Left ventricle myocardium inferior (tissue), 1 donor: ENCODE measurements around the gene SERINC5. TPM values are rescaled to one million over a fixed set of nuclear protein-coding genes. Genes with fewer than 3 reads are reported as not detected.

ENCODE experiments used
- DNase-seq: peaks from one replicate; pipeline ENCODE4 v3.0.0-alpha.2; 2020
- H3K27ac ChIP-seq: fragments of 200-600 bp; replicated peaks from 2 replicates; pipeline ENCODE4 v1.8.0; 2021
- H3K27me3 ChIP-seq: fragments of 200-600 bp; 2 replicates; pipeline ENCODE4 v1.8.0; 2021; ENCODE audit warnings: low read depth
- H3K36me3 ChIP-seq: fragments of 200-600 bp; 2 replicates; pipeline ENCODE4 v1.8.0; 2021
- H3K4me1 ChIP-seq: fragments of 200-600 bp; 2 replicates; pipeline ENCODE4 v1.8.0; 2021
- H3K4me3 ChIP-seq: fragments of 200-600 bp; 2 replicates; pipeline ENCODE4 v1.8.0; 2021; ENCODE audit warnings: mild to moderate bottlenecking, moderate library complexity
- H3K9me3 ChIP-seq: fragments of 200-600 bp; replicated peaks from 2 replicates; pipeline ENCODE4 v1.8.0; 2021
- intact Hi-C: fragments of 100-400 bp; cut with micrococcal nuclease; formaldehyde crosslinking; loops from one replicate; pipeline ENCODE4 v1.11.0; 2022
- total RNA-seq: library from RNA; stranded (reverse); fragmentation: NEBNext Ultra II Directional; extraction: Animal tissue kit (Norgen Biotek cat#: 25700); gene quantifications from one replicate; pipeline ENCODE4 v1.2.1, GENCODE V29; 2021
- TF ChIP-seq, protein P1 (sequence below): fragments of 200-600 bp; IDR thresholded peaks from 2 replicates; pipeline ENCODE4 v1.8.0; 2021; ENCODE audit warnings: antibody characterized with exemption, mild to moderate bottlenecking, borderline replicate concordance
- donor health status: DM: no; HTN: yes; CAD: no; lungs with severe emphysema.

Gene SERINC5
- total RNA-seq, 1 donor from 2014 or later = 12.2 TPM

DNA sequence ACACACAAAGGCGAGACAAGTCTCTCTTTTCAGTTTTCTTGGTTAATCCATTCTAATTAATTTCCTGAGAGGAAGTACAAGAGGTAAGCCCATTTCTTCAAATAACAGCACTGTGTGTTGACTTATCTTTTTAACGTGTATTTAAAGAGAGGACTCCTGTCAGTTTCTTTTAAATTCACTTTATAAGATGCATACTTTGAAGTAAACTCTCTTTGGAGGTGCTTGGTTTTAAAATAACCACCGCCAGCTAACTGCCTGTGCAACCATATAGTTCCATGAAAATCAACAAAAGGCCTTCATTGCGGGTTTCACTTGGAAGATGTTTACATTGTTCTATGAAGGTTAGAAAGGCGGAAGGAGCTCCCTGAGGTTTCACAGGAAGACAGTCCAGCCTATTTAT lies 13.1 kb upstream of the SERINC5 start:
- no peak overlapping the region for H3K27ac ChIP-seq
- H3K9me3 ChIP-seq = no peaks in the 10 kb centered on the region
- DNase-seq = no peak
- H3K4me3 ChIP-seq = no peak overlapping the region
- H3K4me1 ChIP-seq = no peaks in the 10 kb centered on the region
- H3K27me3 ChIP-seq = no peaks in the 10 kb centered on the region
- no peaks in the 10 kb centered on the region for H3K36me3 ChIP-seq
- intact Hi-C loops = no loop called here
- TF ChIP-seq, protein P1, sequence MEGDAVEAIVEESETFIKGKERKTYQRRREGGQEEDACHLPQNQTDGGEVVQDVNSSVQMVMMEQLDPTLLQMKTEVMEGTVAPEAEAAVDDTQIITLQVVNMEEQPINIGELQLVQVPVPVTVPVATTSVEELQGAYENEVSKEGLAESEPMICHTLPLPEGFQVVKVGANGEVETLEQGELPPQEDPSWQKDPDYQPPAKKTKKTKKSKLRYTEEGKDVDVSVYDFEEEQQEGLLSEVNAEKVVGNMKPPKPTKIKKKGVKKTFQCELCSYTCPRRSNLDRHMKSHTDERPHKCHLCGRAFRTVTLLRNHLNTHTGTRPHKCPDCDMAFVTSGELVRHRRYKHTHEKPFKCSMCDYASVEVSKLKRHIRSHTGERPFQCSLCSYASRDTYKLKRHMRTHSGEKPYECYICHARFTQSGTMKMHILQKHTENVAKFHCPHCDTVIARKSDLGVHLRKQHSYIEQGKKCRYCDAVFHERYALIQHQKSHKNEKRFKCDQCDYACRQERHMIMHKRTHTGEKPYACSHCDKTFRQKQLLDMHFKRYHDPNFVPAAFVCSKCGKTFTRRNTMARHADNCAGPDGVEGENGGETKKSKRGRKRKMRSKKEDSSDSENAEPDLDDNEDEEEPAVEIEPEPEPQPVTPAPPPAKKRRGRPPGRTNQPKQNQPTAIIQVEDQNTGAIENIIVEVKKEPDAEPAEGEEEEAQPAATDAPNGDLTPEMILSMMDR = no peak

DNA sequence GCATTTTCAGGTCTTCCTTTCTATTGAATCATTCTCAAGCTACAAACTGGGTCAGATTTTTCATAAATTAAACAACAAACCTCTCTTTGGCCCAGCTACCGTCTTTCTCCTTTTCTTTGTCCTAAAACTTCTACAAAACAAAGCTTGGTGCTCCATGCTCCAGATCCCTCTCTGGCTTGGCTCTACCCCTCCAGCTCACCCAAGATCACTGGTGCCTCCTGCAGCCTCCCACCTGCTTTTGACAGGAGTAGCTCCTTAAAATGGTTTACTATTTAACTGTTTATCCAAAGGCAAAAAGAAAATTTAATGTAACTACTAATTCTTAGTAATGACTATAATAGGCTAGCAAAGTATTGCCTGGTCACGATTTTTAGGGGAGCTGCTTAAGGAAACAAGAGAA lies 10.7 kb upstream of the SERINC5 start:
- TF ChIP-seq, protein P1 = no peak
- H3K27me3 ChIP-seq = no peaks in the 10 kb centered on the region
- intact Hi-C loops = no loop called here

DNA sequence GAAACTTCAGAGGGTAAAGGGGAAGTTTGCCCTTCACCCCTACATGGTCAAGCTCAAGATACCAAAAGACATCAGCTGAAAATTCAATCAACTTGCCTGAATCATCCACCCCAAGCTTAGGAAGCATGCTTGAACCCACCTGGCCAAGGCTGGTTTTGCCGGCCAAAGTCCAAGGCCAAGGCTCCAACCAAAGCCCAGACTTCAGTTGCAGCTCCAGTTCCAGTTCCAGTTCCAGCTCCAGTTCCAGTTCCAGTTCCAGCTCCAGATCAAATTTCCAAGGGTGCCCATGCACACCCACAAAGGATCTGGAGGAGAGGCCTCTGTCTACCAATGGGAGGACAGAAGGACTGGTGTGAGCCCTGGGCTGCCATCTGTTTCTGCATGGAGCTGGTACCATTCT lies 4.6 kb upstream of the SERINC5 start:
- intact Hi-C loops = no loop called here
- H3K27me3 ChIP-seq = no peaks in the 10 kb centered on the region
- peaks cover 23% of the 10 kb centered on the region for H3K4me1 ChIP-seq
- no peak for DNase-seq
- TF ChIP-seq, protein P1 = no peak
- no peaks in the 10 kb centered on the region for H3K9me3 ChIP-seq
- no peak overlapping the region for H3K4me3 ChIP-seq
- no peak overlapping the region for H3K27ac ChIP-seq
- H3K36me3 ChIP-seq = no peaks in the 10 kb centered on the region

More for the DNA sequence above, 10.7 kb upstream of the SERINC5 start:
- Histone ChIP-seq H3K9me3 (no peaks in the 10 kb centered on the region), H3K4me1 (no peaks in the 10 kb centered on the region), H3K36me3 (no peaks in the 10 kb centered on the region), H3K4me3 (no peak overlapping the region), H3K27ac (no peak overlapping the region)
- DNase-seq = no peak

DNA sequence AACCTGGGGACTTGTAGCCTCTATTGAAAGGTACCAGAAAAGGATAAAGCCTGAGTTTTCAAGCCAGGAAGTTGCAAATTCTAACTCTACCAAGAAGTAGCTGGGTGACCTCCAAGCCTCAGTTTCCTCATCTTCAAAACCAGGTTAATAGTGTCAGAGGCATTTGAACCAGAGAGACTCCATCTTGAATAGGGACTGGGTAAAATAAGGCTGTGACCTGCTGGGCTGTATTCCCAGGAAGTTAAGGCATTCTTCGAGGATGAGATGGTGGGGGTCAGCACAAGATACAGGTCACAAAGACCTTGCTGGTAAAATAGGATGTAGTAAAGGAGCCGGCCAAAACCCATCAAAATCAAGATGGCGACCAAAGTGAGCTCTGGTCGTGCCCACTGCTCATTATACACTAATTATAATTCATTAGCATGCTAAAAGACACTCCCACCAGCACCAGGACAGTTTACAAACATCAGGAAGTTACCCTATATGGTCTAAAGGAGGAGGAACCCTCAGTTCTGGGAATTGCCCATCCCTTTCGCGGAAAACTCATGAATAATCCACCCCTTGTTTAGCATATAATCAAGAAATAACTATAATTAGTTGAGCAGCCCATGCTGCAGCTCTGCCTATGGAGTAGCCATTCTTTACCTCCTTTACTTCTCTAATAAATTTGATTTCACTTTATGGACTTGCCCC lies 3.8 kb upstream of the SERINC5 start:
- H3K4me1 ChIP-seq = peaks cover 31% of the 10 kb centered on the region
- no peak overlapping the region for H3K27ac ChIP-seq
- TF ChIP-seq, protein P1 = no peak
- H3K9me3 ChIP-seq = no peaks in the 10 kb centered on the region
- no peak overlapping the region for H3K4me3 ChIP-seq
- DNase-seq = no peak
- H3K27me3 ChIP-seq = no peaks in the 10 kb centered on the region
- H3K36me3 ChIP-seq = no peaks in the 10 kb centered on the region
- intact Hi-C loops = no loop called here

DNA sequence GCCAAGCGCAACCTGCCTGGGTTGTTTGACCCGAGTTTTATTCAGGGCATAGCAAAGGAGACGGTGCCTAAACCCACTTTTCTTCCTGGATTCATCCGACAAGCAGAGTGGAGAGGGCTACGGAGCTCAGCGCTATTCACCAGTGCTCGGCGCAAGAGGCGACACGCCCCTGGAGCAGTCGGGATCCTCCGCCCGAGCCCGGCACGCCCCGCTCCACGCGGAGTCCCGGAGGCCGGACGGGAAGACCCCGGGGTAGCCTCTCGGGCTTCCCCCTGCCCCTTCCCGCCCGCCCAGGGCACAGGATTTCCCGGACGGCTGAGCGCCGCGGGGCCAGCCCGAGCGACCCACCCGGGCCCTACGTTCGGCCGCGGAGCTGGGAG lies 427 bp downstream of the SERINC5 start:
- Histone ChIP-seq H3K27me3 (no peaks in the 10 kb centered on the region), H3K4me3 (peak overlapping the region; percentile 91), H3K36me3 (no peaks in the 10 kb centered on the region), H3K9me3 (no peaks in the 10 kb centered on the region), H3K4me1 (peaks cover 54% of the 10 kb centered on the region), H3K27ac (peak overlapping the region; percentile 98)
- TF ChIP-seq, protein P1 = no peak
- intact Hi-C loops = no loop called here
- DNase-seq = peak; percentile 69
